ENCODE measurements around the gene SPDYA.

DNA sequence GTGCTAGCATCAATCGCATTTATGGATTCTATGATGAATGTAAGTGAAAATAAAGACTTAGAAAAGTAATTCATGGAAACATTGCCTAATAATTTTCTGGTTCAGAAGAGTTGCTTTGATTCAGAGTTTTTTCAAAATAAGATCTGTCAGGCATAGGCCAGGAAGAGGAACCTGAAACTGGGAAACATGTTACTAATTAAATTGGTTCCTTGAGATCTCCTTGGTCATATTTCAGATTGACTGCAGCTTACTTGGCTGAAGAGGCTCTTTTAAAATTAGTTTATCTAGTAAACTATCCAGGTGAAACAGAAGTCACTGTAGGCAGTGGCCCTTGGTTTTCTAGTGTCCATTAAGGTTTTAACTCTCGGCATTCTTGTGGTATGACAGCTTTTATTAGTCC lies 31.6 kb upstream of the SPDYA start:
- TF ChIP-seq, protein P1, sequence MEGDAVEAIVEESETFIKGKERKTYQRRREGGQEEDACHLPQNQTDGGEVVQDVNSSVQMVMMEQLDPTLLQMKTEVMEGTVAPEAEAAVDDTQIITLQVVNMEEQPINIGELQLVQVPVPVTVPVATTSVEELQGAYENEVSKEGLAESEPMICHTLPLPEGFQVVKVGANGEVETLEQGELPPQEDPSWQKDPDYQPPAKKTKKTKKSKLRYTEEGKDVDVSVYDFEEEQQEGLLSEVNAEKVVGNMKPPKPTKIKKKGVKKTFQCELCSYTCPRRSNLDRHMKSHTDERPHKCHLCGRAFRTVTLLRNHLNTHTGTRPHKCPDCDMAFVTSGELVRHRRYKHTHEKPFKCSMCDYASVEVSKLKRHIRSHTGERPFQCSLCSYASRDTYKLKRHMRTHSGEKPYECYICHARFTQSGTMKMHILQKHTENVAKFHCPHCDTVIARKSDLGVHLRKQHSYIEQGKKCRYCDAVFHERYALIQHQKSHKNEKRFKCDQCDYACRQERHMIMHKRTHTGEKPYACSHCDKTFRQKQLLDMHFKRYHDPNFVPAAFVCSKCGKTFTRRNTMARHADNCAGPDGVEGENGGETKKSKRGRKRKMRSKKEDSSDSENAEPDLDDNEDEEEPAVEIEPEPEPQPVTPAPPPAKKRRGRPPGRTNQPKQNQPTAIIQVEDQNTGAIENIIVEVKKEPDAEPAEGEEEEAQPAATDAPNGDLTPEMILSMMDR (IDR thresholded peaks at IDR 0.05): no peak
- TF ChIP-seq POLR2A (IDR thresholded peaks at IDR 0.05): no peak
